Gastrocnemius medialis (tissue), 4 donors: ENCODE measurements around the gene FAM81A.

ENCODE experiments used
- POLR2A ChIP-seq, 2 donors: fragments of 450-650 bp; IDR thresholded peaks; one replicate each; pipeline ENCODE4 v1.6.1; 2017; ENCODE audit warnings: antibody characterized with exemption in 2 of 2, mild to moderate bottlenecking in 2 of 2, moderate library complexity in 2 of 2
- TF ChIP-seq, protein P1 (sequence below), 5 experiments: fragments of 450-650 bp in 3 of 5; fragments of 200-600 bp in 2 of 5; sonication (generic) in 2 of 5; IDR thresholded peaks in 4 of 5; conservative IDR thresholded peaks in 1 of 5; 1 replicate in 4 of 5; 2 replicates in 1 of 5; pipeline ENCODE4 v1.5.1; 2016 to 2019; ENCODE audit warnings: antibody characterized with exemption in 5 of 5, mild to moderate bottlenecking in 3 of 5, moderate library complexity in 3 of 5

DNA sequence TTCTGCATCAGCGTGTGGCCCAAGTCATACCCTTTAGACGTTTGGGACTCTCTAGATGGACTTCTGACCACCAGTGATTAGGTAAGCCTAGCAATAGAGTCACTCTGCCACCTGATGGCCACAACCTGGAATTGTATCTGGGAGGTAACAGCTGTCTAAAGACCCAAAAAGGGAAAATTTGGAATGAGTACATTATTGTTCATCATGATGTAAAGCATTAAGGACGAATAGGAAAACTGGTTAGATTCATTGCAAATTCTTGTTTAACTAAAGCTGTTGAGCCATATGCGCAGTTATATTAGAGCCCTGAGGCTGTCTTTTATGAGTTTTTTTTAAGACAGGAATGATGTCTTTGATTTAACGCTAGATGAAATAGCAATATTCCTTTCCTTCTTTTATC is 63.6 kb downstream of the FAM81A start:
- TF ChIP-seq POLR2A (IDR thresholded peaks at IDR 0.05), result no peak
- TF ChIP-seq, protein P1, sequence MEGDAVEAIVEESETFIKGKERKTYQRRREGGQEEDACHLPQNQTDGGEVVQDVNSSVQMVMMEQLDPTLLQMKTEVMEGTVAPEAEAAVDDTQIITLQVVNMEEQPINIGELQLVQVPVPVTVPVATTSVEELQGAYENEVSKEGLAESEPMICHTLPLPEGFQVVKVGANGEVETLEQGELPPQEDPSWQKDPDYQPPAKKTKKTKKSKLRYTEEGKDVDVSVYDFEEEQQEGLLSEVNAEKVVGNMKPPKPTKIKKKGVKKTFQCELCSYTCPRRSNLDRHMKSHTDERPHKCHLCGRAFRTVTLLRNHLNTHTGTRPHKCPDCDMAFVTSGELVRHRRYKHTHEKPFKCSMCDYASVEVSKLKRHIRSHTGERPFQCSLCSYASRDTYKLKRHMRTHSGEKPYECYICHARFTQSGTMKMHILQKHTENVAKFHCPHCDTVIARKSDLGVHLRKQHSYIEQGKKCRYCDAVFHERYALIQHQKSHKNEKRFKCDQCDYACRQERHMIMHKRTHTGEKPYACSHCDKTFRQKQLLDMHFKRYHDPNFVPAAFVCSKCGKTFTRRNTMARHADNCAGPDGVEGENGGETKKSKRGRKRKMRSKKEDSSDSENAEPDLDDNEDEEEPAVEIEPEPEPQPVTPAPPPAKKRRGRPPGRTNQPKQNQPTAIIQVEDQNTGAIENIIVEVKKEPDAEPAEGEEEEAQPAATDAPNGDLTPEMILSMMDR (IDR thresholded peaks at IDR 0.05 in 4 of 5, conservative IDR thresholded peaks at IDR 0.05 in 1 of 5), result peak in 4 of 5 experiments; percentile 22 to 50 (median 38)
